SIG-M5 (cell line): Measurements from ENCODE around the gene IGDCC3.
"Not testable (repeated sequence)": the region's sequence is repeated elsewhere in the genome, so short reads cannot be mapped to it uniquely, and the experiment has no call there.

ENCODE experiments used
- DNase-seq: peaks from one replicate; lab custom pipeline; 2025; lab: John Stamatoyannopoulos, UW

IGDCC3 gene

GRCh38 chr15:65370885-65371284, 6.9 kb downstream of the IGDCC3 start:
- DNase-seq = no peak

- no peak for DNase-seq
These were observed 8.2 kb downstream of the IGDCC3 start for GRCh38 chr15:65369651-65370050.

- no peak for DNase-seq
These were observed 8.6 kb downstream of the IGDCC3 start for GRCh38 chr15:65369212-65369547.

GRCh38 chr15:65368302-65369211, 9.2 kb downstream of the IGDCC3 start:
- no peak for DNase-seq

GRCh38 chr15:65366122-65366892, 11.5 kb downstream of the IGDCC3 start:
- no peak for DNase-seq

GRCh38 chr15:65365229-65365628, 12.6 kb downstream of the IGDCC3 start:
- no peak for DNase-seq

- no peak for DNase-seq
These were observed 14.0 kb downstream of the IGDCC3 start for GRCh38 chr15:65363766-65364165.

- no peak for DNase-seq
These were observed 14.5 kb downstream of the IGDCC3 start for GRCh38 chr15:65363306-65363705.

- DNase-seq = no peak
These were observed 15.3 kb downstream of the IGDCC3 start for GRCh38 chr15:65362491-65362890.

- no peak for DNase-seq
These were observed 15.9 kb downstream of the IGDCC3 start for GRCh38 chr15:65361708-65362459.

- no peak for DNase-seq
These were observed 17.3 kb downstream of the IGDCC3 start for GRCh38 chr15:65360506-65360905.

GRCh38 chr15:65355988-65356353, 21.8 kb downstream of the IGDCC3 start:
- no peak for DNase-seq

- DNase-seq = no peak
These were observed 22.4 kb downstream of the IGDCC3 start for GRCh38 chr15:65355173-65355987.

- DNase-seq = no peak
These were observed 23.0 kb downstream of the IGDCC3 start for GRCh38 chr15:65354835-65355172.

- not testable (repeated sequence) for DNase-seq
These were observed 25.8 kb downstream of the IGDCC3 start for GRCh38 chr15:65351972-65352371.

GRCh38 chr15:65349338-65349737, 28.5 kb downstream of the IGDCC3 start:
- DNase-seq = no peak

GRCh38 chr15:65347756-65348155, 30.0 kb downstream of the IGDCC3 start:
- not testable (repeated sequence) for DNase-seq

- no peak for DNase-seq
These were observed 30.8 kb downstream of the IGDCC3 start for GRCh38 chr15:65346856-65347598.

GRCh38 chr15:65344914-65345275, 32.9 kb downstream of the IGDCC3 start:
- no peak for DNase-seq

- DNase-seq = no peak
These were observed 33.4 kb downstream of the IGDCC3 start for GRCh38 chr15:65344214-65344913.
